Hepatocyte (in vitro differentiated cells): Measurements from ENCODE around the gene TLR9. TPM values are rescaled to one million over a fixed set of nuclear protein-coding genes. Genes with fewer than 3 reads are reported as not detected.

Experiments
- DNase-seq: peaks from one replicate; pipeline ENCODE4 v3.0.0-alpha.2; 2016; ENCODE audit warnings: low spot score
- H2AFZ ChIP-seq: fragments of 200-600 bp; sonication (generic); 2 replicates; pipeline ENCODE4 v1.6.0; 2016; ENCODE audit warnings: antibody characterized with exemption, mild to moderate bottlenecking
- H3K27ac ChIP-seq: fragments of 200-600 bp; sonication (generic); 2 replicates; pipeline ENCODE4 v1.5.1; 2016; ENCODE audit warnings: mild to moderate bottlenecking
- H3K27me3 ChIP-seq: fragments of 200-600 bp; sonication (generic); 2 replicates; pipeline ENCODE4 v1.6.1; 2016
- H3K36me3 ChIP-seq: fragments of 200-600 bp; sonication (generic); replicated peaks from 2 replicates; pipeline ENCODE4 v1.5.1; 2016; ENCODE audit warnings: low read depth; ENCODE audit not compliant: insufficient read depth
- H3K4me1 ChIP-seq: fragments of 200-600 bp; sonication (generic); 2 replicates; pipeline ENCODE4 v1.5.1; 2016; ENCODE audit warnings: mild to moderate bottlenecking, moderate library complexity; ENCODE audit not compliant: insufficient read depth
- H3K4me2 ChIP-seq: fragments of 200-600 bp; sonication (generic); 2 replicates; pipeline ENCODE4 v1.6.0; 2016
- H3K4me3 ChIP-seq: fragments of 200-600 bp; sonication (generic); 2 replicates; pipeline ENCODE4 v1.5.1; 2016; ENCODE audit warnings: mild to moderate bottlenecking
- H3K79me2 ChIP-seq: fragments of 200-600 bp; sonication (generic); 2 replicates; pipeline ENCODE4 v1.6.0; 2017; ENCODE audit warnings: mild to moderate bottlenecking
- H3K9me2 ChIP-seq: fragments of 200-600 bp; sonication (generic); replicated peaks from 2 replicates; pipeline ENCODE4 v1.6.0; 2017; ENCODE audit warnings: mild to moderate bottlenecking; ENCODE audit not compliant: insufficient read depth
- H3K9me3 ChIP-seq: fragments of 200-600 bp; sonication (generic); 2 replicates; pipeline ENCODE4 v1.5.1; 2016; ENCODE audit warnings: low read depth, mild to moderate bottlenecking
- H4K20me1 ChIP-seq: fragments of 200-600 bp; sonication (generic); 2 replicates; pipeline ENCODE4 v1.6.0; 2016; ENCODE audit warnings: mild to moderate bottlenecking; ENCODE audit not compliant: insufficient read depth, poor library complexity, severe bottlenecking
- EZH2 ChIP-seq: fragments of 200-600 bp; sonication (generic); IDR thresholded peaks from 2 replicates; pipeline ENCODE4 v1.6.1; 2016; ENCODE audit warnings: antibody characterized with exemption, mild to moderate bottlenecking, borderline replicate concordance
- EZH2phosphoT487 ChIP-seq: fragments of 200-600 bp; sonication (generic); IDR thresholded peaks from one replicate; pipeline ENCODE4 v1.6.1; 2018; ENCODE audit warnings: antibody characterized with exemption, mild to moderate bottlenecking, low read depth, moderate library complexity; ENCODE audit not compliant: unreplicated experiment, severe bottlenecking
- WGBS: methylation state at CpG from one replicate; pipeline ENCODE4 v1.1.6; 2016; ENCODE audit warnings: low lambda C conversion rate; ENCODE audit errors: missing lambda C conversion rate; 5-methylcytosine and 5-hydroxymethylcytosine counted together
- polyA plus RNA-seq: library from polyadenylated mRNA; unstranded; fragments of >200 nt; fragmentation: Nextera tagmentation; extraction: Ambion mirVana; gene quantifications from 2 replicates; pipeline ENCODE4 v1.2.1, GENCODE V29; 2016
- total RNA-seq: library from RNA; depleted of rRNA; stranded (reverse); fragments of >200 nt; gene quantifications from 2 replicates; pipeline ENCODE4 v1.2.3, GENCODE V29; 2014
- TF ChIP-seq, protein P1 (sequence below): fragments of 200-600 bp; sonication (generic); IDR thresholded peaks from 2 replicates; pipeline ENCODE4 v1.5.1; 2016; ENCODE audit warnings: antibody characterized with exemption, mild to moderate bottlenecking; ENCODE audit not compliant: poor library complexity

Gene TLR9
- total and polyA plus RNA-seq, 2 experiments from 2014 or later: not detected

DNA sequence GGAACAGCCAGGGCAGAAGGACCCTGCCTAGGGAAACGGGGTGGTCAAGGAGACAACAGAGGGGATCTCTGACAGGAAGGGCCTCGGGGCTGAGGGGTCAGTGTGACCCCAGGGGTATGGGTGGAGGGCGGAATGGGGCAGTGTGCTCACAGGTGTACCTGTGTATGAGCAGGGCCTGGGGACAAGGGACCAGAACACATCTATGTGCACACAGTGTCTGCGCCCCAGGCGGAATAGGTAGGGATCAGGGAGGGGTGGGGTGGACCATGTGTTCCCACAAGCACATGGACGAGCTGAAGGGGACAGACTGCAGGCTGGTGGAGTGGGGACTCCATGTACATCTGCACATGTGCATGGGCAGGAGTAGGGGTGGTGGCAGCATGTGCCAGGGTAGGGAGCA lies 5.0 kb upstream of the TLR9 start:
- H3K36me3 ChIP-seq: no peaks in the 10 kb centered on the region
- H2AFZ ChIP-seq: no peak overlapping the region
- no peaks in the 10 kb centered on the region for H3K4me1 ChIP-seq
- DNase-seq: no peak
- H3K27me3 ChIP-seq: no peaks in the 10 kb centered on the region
- H3K27ac ChIP-seq: no peak overlapping the region
- WGBS: 95% methylated on average over 6 of the region's 6 CpGs
- no peak overlapping the region for H3K4me3 ChIP-seq
- peaks cover 6% of the 10 kb centered on the region for H3K79me2 ChIP-seq
- H3K4me2 ChIP-seq: no peak overlapping the region
- H3K9me3 ChIP-seq: no peaks in the 10 kb centered on the region
- no peaks in the 10 kb centered on the region for H4K20me1 ChIP-seq
- TF ChIP-seq, protein P1, sequence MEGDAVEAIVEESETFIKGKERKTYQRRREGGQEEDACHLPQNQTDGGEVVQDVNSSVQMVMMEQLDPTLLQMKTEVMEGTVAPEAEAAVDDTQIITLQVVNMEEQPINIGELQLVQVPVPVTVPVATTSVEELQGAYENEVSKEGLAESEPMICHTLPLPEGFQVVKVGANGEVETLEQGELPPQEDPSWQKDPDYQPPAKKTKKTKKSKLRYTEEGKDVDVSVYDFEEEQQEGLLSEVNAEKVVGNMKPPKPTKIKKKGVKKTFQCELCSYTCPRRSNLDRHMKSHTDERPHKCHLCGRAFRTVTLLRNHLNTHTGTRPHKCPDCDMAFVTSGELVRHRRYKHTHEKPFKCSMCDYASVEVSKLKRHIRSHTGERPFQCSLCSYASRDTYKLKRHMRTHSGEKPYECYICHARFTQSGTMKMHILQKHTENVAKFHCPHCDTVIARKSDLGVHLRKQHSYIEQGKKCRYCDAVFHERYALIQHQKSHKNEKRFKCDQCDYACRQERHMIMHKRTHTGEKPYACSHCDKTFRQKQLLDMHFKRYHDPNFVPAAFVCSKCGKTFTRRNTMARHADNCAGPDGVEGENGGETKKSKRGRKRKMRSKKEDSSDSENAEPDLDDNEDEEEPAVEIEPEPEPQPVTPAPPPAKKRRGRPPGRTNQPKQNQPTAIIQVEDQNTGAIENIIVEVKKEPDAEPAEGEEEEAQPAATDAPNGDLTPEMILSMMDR: no peak
- TF ChIP-seq EZH2phosphoT487: no peak
- H3K9me2 ChIP-seq: no peaks in the 10 kb centered on the region

DNA sequence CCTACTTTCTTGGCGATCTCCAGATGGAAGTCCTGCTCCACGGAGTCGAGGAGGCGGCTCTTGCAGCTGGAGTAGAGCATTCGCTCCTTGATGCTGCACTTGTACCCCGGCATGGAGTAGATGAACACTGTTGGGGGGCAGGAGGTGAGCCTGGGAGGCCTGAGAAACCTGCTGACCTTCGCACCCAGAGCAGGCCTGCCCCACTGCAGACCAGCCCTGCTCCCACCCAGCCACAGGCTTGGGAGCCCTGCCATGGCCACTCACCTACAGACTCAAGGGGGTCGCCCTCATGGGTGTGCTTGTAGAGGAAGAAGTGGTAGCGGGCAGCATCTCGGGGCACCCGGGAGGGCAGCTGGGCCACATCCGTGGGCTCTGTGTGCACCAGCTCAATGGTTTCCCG lies 4.2 kb upstream of the TLR9 start:
- no peak for DNase-seq
- Histone ChIP-seq H3K9me2 (no peaks in the 10 kb centered on the region), H3K36me3 (no peaks in the 10 kb centered on the region), H3K27me3 (no peaks in the 10 kb centered on the region), H3K4me1 (no peaks in the 10 kb centered on the region), H3K9me3 (no peaks in the 10 kb centered on the region), H4K20me1 (no peaks in the 10 kb centered on the region), H2AFZ (no peak overlapping the region), H3K79me2 (no peaks in the 10 kb centered on the region), H3K27ac (no peak overlapping the region), H3K4me2 (no peak overlapping the region), H3K4me3 (no peak overlapping the region)
- 97% methylated on average over 13 of the region's 13 CpGs for WGBS
- no peak for TF ChIP-seq EZH2
- TF ChIP-seq, protein P1: no peak
- TF ChIP-seq EZH2phosphoT487: no peak

DNA sequence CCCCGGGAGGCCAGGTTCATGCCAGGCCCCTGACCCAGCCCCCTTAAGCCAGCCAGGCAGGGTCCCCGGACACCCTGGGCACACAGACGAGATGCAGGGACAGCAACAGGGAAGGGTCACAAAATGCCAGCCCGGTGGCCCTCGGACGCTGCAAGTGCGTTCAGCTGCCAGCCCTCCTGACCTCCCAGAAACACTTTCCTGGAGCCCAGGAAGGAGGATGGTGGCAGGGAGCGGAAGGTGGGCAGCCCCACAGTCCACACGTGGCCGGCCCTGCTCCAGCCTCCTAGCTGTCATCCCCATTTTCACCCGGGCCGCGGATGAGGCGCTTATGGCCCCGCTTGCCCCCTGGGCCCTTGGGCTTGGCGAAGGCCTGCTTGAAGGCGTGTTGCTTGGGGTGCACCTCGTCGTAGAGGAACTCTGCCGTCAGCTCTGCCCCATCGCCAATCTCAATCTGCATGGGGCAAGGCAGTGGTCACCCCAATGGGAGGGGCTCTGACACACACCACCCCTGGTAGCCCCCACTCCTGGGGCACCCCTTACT lies 3.4 kb upstream of the TLR9 start:
- WGBS: 96% methylated on average over 21 of the region's 21 CpGs
- no peaks in the 10 kb centered on the region for H4K20me1 ChIP-seq
- DNase-seq: no peak
- no peaks in the 10 kb centered on the region for H3K27me3 ChIP-seq
- no peak overlapping the region for H3K27ac ChIP-seq
- H3K4me3 ChIP-seq: no peak overlapping the region
- TF ChIP-seq, protein P1: no peak
- TF ChIP-seq EZH2phosphoT487 (no peak), EZH2 (no peak)
- no peaks in the 10 kb centered on the region for H3K9me2 ChIP-seq
- H3K36me3 ChIP-seq: no peaks in the 10 kb centered on the region
- H2AFZ ChIP-seq: no peak overlapping the region
- H3K4me1 ChIP-seq: no peaks in the 10 kb centered on the region
- no peaks in the 10 kb centered on the region for H3K79me2 ChIP-seq
- H3K9me3 ChIP-seq: no peaks in the 10 kb centered on the region
- no peak overlapping the region for H3K4me2 ChIP-seq

DNA sequence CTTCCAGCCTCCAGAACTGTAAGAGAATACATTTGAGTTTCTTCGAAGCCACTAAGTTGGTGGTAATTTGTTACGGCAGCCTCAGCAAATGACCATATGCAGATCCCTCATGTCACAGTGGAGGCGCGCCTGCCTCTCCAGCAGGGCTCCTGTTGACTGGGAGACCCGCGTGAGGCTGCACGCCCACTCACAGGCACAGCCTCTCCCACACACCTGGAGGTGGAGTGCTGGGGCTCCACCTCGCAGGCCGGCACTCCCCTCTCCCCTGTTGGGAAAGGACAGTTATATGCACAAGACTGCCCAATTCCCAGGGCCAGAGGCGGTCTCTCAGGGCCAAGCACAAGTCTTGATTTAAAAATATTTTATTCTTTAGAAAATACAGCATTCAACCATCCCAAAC lies 2.8 kb upstream of the TLR9 start:
- Histone ChIP-seq H3K9me2 (no peaks in the 10 kb centered on the region), H3K4me3 (no peak overlapping the region), H3K4me2 (no peak overlapping the region), H3K27me3 (no peaks in the 10 kb centered on the region), H4K20me1 (no peaks in the 10 kb centered on the region), H3K79me2 (no peaks in the 10 kb centered on the region), H3K36me3 (no peaks in the 10 kb centered on the region), H3K27ac (no peak overlapping the region), H2AFZ (no peak overlapping the region), H3K9me3 (no peaks in the 10 kb centered on the region), H3K4me1 (no peaks in the 10 kb centered on the region)
- 92% methylated on average over 10 of the region's 10 CpGs for WGBS
- TF ChIP-seq EZH2: no peak
- no peak for TF ChIP-seq EZH2phosphoT487
- TF ChIP-seq, protein P1: no peak
- DNase-seq: no peak
